ENCODE data around the gene ERG28. TPM values are rescaled to one million over a fixed set of nuclear protein-coding genes. Genes with fewer than 3 reads are reported as not detected.

The ERG28 gene
- total and polyA plus RNA-seq, 10 of the 15 experiments (the other 5 are each of a cell fraction or from before 2014, with no cell fraction given) = 15.2 to 67.0 (median 48.1) TPM

DNA sequence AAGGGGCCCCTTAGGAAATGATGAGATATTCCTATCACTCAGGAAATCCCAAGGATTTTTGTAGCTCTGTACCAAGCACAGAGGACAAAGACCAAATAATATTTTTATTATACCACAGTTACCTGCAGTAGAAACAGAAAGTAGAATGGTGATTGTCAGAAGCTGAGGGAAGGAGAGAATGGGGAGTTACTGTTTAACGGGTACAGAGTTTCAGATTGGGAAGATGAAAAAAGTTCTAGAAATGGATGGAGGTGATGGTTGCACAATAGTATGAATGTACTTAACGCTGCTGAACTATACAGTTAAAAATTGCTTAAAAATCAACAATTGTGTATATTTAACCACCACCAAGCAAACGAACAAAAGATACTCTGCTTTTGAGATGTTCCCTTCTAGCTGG lies 58.2 kb downstream of the ERG28 start:
- no peaks in the 10 kb centered on the region for H3K27me3 ChIP-seq (replicated peaks in 1 of 2; ENCODE audit: control insufficient read depth in 2 of 2, insufficient read depth in 2 of 2, low read length in 1 of 2)
- CTCF ChIA-PET = interaction anchor here (1.0 to 2.0 kb wide), 4 partner anchors 15 to 54 kb away, joined by 3 to 5 read pairs (median 4); no protein-coding TSS in a partner anchor
- no peak for TF ChIP-seq EZH2 (IDR thresholded peaks at IDR 0.05; ENCODE audit: borderline replicate concordance, control insufficient read depth, low read depth, low read length)
- TF ChIP-seq, protein P1, sequence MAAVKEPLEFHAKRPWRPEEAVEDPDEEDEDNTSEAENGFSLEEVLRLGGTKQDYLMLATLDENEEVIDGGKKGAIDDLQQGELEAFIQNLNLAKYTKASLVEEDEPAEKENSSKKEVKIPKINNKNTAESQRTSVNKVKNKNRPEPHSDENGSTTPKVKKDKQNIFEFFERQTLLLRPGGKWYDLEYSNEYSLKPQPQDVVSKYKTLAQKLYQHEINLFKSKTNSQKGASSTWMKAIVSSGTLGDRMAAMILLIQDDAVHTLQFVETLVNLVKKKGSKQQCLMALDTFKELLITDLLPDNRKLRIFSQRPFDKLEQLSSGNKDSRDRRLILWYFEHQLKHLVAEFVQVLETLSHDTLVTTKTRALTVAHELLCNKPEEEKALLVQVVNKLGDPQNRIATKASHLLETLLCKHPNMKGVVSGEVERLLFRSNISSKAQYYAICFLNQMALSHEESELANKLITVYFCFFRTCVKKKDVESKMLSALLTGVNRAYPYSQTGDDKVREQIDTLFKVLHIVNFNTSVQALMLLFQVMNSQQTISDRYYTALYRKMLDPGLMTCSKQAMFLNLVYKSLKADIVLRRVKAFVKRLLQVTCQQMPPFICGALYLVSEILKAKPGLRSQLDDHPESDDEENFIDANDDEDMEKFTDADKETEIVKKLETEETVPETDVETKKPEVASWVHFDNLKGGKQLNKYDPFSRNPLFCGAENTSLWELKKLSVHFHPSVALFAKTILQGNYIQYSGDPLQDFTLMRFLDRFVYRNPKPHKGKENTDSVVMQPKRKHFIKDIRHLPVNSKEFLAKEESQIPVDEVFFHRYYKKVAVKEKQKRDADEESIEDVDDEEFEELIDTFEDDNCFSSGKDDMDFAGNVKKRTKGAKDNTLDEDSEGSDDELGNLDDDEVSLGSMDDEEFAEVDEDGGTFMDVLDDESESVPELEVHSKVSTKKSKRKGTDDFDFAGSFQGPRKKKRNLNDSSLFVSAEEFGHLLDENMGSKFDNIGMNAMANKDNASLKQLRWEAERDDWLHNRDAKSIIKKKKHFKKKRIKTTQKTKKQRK (IDR thresholded peaks at IDR 0.05; ENCODE audit: low read depth, low read length) = no peak
- no peak for TF ChIP-seq HDGF (IDR thresholded peaks at IDR 0.05)
- TF ChIP-seq ASH2L (IDR thresholded peaks at IDR 0.05; ENCODE audit: borderline replicate concordance, low read depth) = no peak
- TF ChIP-seq SRF (IDR thresholded peaks at IDR 0.05; ENCODE audit: low read depth in 2 of 2, low read length in 2 of 2) = no peak
- TF ChIP-seq, protein P2, sequence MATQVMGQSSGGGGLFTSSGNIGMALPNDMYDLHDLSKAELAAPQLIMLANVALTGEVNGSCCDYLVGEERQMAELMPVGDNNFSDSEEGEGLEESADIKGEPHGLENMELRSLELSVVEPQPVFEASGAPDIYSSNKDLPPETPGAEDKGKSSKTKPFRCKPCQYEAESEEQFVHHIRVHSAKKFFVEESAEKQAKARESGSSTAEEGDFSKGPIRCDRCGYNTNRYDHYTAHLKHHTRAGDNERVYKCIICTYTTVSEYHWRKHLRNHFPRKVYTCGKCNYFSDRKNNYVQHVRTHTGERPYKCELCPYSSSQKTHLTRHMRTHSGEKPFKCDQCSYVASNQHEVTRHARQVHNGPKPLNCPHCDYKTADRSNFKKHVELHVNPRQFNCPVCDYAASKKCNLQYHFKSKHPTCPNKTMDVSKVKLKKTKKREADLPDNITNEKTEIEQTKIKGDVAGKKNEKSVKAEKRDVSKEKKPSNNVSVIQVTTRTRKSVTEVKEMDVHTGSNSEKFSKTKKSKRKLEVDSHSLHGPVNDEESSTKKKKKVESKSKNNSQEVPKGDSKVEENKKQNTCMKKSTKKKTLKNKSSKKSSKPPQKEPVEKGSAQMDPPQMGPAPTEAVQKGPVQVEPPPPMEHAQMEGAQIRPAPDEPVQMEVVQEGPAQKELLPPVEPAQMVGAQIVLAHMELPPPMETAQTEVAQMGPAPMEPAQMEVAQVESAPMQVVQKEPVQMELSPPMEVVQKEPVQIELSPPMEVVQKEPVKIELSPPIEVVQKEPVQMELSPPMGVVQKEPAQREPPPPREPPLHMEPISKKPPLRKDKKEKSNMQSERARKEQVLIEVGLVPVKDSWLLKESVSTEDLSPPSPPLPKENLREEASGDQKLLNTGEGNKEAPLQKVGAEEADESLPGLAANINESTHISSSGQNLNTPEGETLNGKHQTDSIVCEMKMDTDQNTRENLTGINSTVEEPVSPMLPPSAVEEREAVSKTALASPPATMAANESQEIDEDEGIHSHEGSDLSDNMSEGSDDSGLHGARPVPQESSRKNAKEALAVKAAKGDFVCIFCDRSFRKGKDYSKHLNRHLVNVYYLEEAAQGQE (IDR thresholded peaks at IDR 0.05; ENCODE audit: low read depth, low read length) = no peak
- no peak for TF ChIP-seq CHD4 (IDR thresholded peaks at IDR 0.05)
- no peak for TF ChIP-seq ZNF274 (IDR thresholded peaks at IDR 0.05; ENCODE audit: insufficient read depth, insufficient read length)
- no peak for TF ChIP-seq RAD51 (IDR thresholded peaks at IDR 0.05)
- no peak for TF ChIP-seq ZBED1 (IDR thresholded peaks at IDR 0.05; ENCODE audit: borderline replicate concordance)
- TF ChIP-seq RELA (IDR thresholded peaks at IDR 0.05; ENCODE audit: borderline replicate concordance, partially characterized antibody) = no peak
- no peak for TF ChIP-seq SIX5 (IDR thresholded peaks at IDR 0.05; ENCODE audit: low read depth, low read length, severe bottlenecking)
- TF ChIP-seq EGR1 (IDR thresholded peaks at IDR 0.05; ENCODE audit: borderline replicate concordance in 1 of 2, low read depth in 2 of 2, low read length in 2 of 2) = no peak
- TF ChIP-seq RAD21 (IDR thresholded peaks at IDR 0.05; ENCODE audit: insufficient read depth, low read depth, low read length) = no peak
- TF ChIP-seq, protein P3, sequence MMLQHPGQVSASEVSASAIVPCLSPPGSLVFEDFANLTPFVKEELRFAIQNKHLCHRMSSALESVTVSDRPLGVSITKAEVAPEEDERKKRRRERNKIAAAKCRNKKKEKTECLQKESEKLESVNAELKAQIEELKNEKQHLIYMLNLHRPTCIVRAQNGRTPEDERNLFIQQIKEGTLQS (IDR thresholded peaks at IDR 0.05; ENCODE audit: borderline replicate concordance, extremely low read depth, low read depth, low read length) = no peak
- no peak for TF ChIP-seq TCF3 (IDR thresholded peaks at IDR 0.05; ENCODE audit: borderline replicate concordance, insufficient read depth, low read depth, low read length)
- no peak for TF ChIP-seq LARP7 (IDR thresholded peaks at IDR 0.05)
- no peaks in the 10 kb centered on the region for H3K36me3 ChIP-seq (ENCODE audit: control insufficient read depth in 2 of 2, insufficient read depth in 2 of 2, low read length in 1 of 2)
- H3K9ac ChIP-seq (ENCODE audit: control insufficient read depth, insufficient read depth, low read length) = no peak overlapping the region
- POLR2A ChIA-PET = no interaction called here
- H3K4me3 ChIP-seq = no peak overlapping the region
- ATAC-seq (no peak), DNase-seq (ENCODE audit: low read depth, low spot score) (no peak), FAIRE-seq (no peak)
- intact Hi-C loops (cut with micrococcal nuclease; ENCODE audit: unreplicated experiment) (no loop called here), in situ Hi-C loops (cut with MboI) (no loop called here)
- H3K79me2 ChIP-seq (ENCODE audit: control insufficient read depth, insufficient read depth, low read length) = no peaks in the 10 kb centered on the region
- SMC1A ChIA-PET (ENCODE audit: uncharacterized antibody, unreplicated experiment) = interaction anchor here (1.3 to 1.8 kb wide), 4 partner anchors 8 to 25 kb away, joined by 3 to 6 read pairs (median 5); no protein-coding TSS in a partner anchor
- no peak overlapping the region for H3K27ac ChIP-seq (ENCODE audit: control insufficient read depth, insufficient read depth)
- 46% methylated on average over 3 of the region's 3 CpGs for WGBS (ENCODE audit: insufficient coverage, insufficient replicate concordance, low lambda C conversion rate, missing lambda C conversion rate)
- no peaks in the 10 kb centered on the region for H3K4me1 ChIP-seq (ENCODE audit: control insufficient read depth, insufficient read depth, low read length)
- no peaks in the 10 kb centered on the region for H4K20me1 ChIP-seq (ENCODE audit: control insufficient read depth, insufficient read depth)
- peaks cover 5% of the 10 kb centered on the region for H3K9me3 ChIP-seq (replicated peaks; ENCODE audit: control insufficient read depth, insufficient read depth, low read length)
- RAD21 ChIA-PET (ENCODE audit: unreplicated experiment) = interaction anchor here (4.5 kb wide), 1 partner anchor 25 kb away, joined by 16 read pairs; the partner anchor contains the start of gene FLVCR2
- no peak overlapping the region for H2AFZ ChIP-seq (ENCODE audit: control insufficient read depth, low read depth, low read length)
- BruUV-seq (replicated peaks) = no TSS peak
- no peak overlapping the region for H3K4me2 ChIP-seq (ENCODE audit: control insufficient read depth, insufficient read depth)

Data from GM12878 (cell line).